ENCODE data around the gene TENM4. TPM values are rescaled to one million over a fixed set of nuclear protein-coding genes. Genes with fewer than 3 reads are reported as not detected.
"Not testable (repeated sequence)": the region's sequence is repeated elsewhere in the genome, so short reads cannot be mapped to it uniquely, and the experiment has no call there.

TENM4 gene
- total RNA-seq, 1 donor from 2014 or later, result 11.9 TPM

DNA sequence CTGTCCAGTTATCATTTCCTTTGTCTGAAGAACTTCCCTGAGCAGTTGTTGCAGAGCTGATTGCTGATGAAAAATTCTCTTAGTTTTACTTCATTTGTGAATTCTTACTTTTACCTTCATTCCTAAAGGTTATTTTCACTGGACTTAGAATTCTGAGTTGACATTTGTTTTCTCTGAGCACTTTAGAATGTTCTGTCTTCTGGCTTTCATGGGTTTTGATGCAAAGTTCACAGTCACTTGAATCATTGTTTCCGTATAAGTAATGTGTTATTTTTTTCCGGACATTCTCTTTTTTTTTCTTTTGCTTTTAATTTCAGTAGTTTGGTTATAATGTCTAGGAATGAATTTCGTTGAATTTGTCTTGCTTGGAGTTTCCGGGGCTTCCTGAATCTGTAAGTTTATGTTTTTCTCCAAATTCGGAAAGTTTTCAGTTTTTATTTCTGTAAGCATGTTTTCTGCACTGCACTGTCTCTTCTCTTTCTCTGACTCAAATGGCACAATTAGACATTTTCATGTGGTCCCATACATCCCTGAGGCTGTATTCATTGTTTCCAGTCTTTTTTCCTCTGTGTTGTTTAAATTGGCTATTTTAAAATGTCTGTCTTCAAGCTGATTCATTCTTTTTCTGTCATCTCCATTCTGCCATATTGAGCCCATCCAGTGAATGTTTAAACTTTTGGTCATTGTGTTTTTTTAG, 797.7 kb downstream of the TENM4 start:
- Histone ChIP-seq H3K4me1 (no peaks in the 10 kb centered on the region), H3K9me3 (no peaks in the 10 kb centered on the region), H3K27me3 (no peaks in the 10 kb centered on the region), H3K4me3 (no peak overlapping the region), H3K36me3 (no peaks in the 10 kb centered on the region), H3K27ac (no peak overlapping the region)
- intact Hi-C loops (cut with DNase I), result no loop called here
- no peak for DNase-seq (ENCODE audit: low spot score in 2 of 2)
- no peak for TF ChIP-seq CTCF (IDR thresholded peaks at IDR 0.05)

DNA sequence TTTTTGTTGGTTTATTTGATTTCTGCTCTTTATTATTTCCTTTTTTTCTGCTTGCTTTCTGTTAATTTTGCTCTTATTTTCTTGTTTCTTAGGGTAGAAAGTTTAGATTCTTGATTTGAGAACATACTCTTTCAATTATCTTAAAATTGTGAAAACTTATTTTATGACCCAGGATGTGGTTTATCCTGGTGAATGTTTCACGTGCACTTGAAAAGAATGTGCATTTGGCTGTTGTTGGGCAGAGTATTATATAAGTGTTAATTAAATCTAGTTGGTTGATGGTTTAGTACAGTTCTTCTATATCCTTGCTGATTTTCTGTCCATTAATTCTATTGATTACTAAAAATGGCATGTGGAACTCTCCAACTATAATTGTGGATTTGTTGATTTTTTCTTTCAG, 799.3 kb downstream of the TENM4 start:
- no peak overlapping the region for H3K27ac ChIP-seq
- no peaks in the 10 kb centered on the region for H3K27me3 ChIP-seq
- no peak for DNase-seq (ENCODE audit: low spot score in 2 of 2)
- H3K4me1 ChIP-seq, result no peaks in the 10 kb centered on the region
- intact Hi-C loops (cut with DNase I), result no loop called here
- no peak for TF ChIP-seq CTCF (IDR thresholded peaks at IDR 0.05)
- H3K36me3 ChIP-seq, result no peaks in the 10 kb centered on the region
- H3K4me3 ChIP-seq, result no peak overlapping the region
- H3K9me3 ChIP-seq, result no peaks in the 10 kb centered on the region

GRCh38 chr11:78638704-78639380, 802.0 kb downstream of the TENM4 start:
- Histone ChIP-seq H3K9me3 (peaks cover 0 to 7% of the 10 kb centered on the region in 2 donors), H3K27ac (no peak overlapping the region), H3K4me1 (no peaks in the 10 kb centered on the region), H3K27me3 (no peaks in the 10 kb centered on the region), H3K4me3 (no peak overlapping the region), H3K36me3 (no peaks in the 10 kb centered on the region)
- no peak for TF ChIP-seq CTCF (IDR thresholded peaks at IDR 0.05)
- intact Hi-C loops (cut with DNase I), result no loop called here
- no peak for DNase-seq (ENCODE audit: low spot score in 2 of 2)

- H3K36me3 ChIP-seq; DNase-seq (ENCODE audit: low spot score in 2 of 2); H3K4me1 ChIP-seq; H3K9me3 ChIP-seq; H3K27me3 ChIP-seq; intact Hi-C loops (cut with DNase I); H3K27ac ChIP-seq; H3K4me3 ChIP-seq: not testable (repeated sequence)
Observed at GRCh38 chr11:78637527-78637926, 803.3 kb downstream of the TENM4 start.

- DNase-seq (ENCODE audit: low spot score in 2 of 2), result no peak
- H3K4me3 ChIP-seq, result no peak overlapping the region
- H3K9me3 ChIP-seq, result peaks cover 0 to 11% of the 10 kb centered on the region in 2 donors
- no peaks in the 10 kb centered on the region for H3K36me3 ChIP-seq
- no peak for TF ChIP-seq CTCF (IDR thresholded peaks at IDR 0.05)
- H3K27me3 ChIP-seq, result no peaks in the 10 kb centered on the region
- no peak overlapping the region for H3K27ac ChIP-seq
- intact Hi-C loops (cut with DNase I), result no loop called here
- H3K4me1 ChIP-seq, result no peaks in the 10 kb centered on the region
Observed at GRCh38 chr11:78635814-78636506, 804.9 kb downstream of the TENM4 start.
